Mononuclear cell (primary cell): ENCODE data around the gene APOD. TPM values are rescaled to one million over a fixed set of nuclear protein-coding genes. Genes with fewer than 3 reads are reported as not detected.
"Not testable (repeated sequence)": the region's sequence is repeated elsewhere in the genome, so short reads cannot be mapped to it uniquely, and the experiment has no call there.

Experiments used
- H3K27me3 ChIP-seq: 2 replicates; pipeline ENCODE4 v1.6.0; 2011; ENCODE audit warnings: low read length, control low read depth; ENCODE audit not compliant: insufficient read depth
- H3K4me1 ChIP-seq: 2 replicates; pipeline ENCODE4 v1.5.1; 2011; ENCODE audit warnings: mild to moderate bottlenecking, low read length, control low read depth; ENCODE audit not compliant: insufficient read depth
- H3K4me3 ChIP-seq: 2 replicates; pipeline ENCODE4 v1.5.1; 2011; ENCODE audit warnings: mild to moderate bottlenecking, low read length, moderate library complexity
- H3K9me3 ChIP-seq: 2 replicates; pipeline ENCODE4 v1.5.1; 2011; ENCODE audit warnings: low read depth, mild to moderate bottlenecking, control low read depth, low read length
- total RNA-seq: library from RNA; depleted of rRNA; stranded (reverse); fragments of >200 nt; gene quantifications from one replicate; pipeline ENCODE4 v1.2.3, GENCODE V29; 2012

The APOD gene
- total RNA-seq, 1 donor: not detected

GRCh38 chr3:195599926-195600325, 16.2 kb upstream of the APOD start:
- not testable (repeated sequence) for H3K4me1 ChIP-seq, H3K9me3 ChIP-seq, H3K27me3 ChIP-seq, H3K4me3 ChIP-seq

GRCh38 chr3:195599516-195599915, 15.8 kb upstream of the APOD start:
- H3K9me3 ChIP-seq, H3K27me3 ChIP-seq, H3K4me1 ChIP-seq, H3K4me3 ChIP-seq: not testable (repeated sequence)

GRCh38 chr3:195597848-195598247, 14.1 kb upstream of the APOD start:
- H3K9me3 ChIP-seq: no peaks in the 10 kb centered on the region
- no peak overlapping the region for H3K4me3 ChIP-seq
- H3K4me1 ChIP-seq: no peaks in the 10 kb centered on the region
- H3K27me3 ChIP-seq: no peaks in the 10 kb centered on the region

DNA sequence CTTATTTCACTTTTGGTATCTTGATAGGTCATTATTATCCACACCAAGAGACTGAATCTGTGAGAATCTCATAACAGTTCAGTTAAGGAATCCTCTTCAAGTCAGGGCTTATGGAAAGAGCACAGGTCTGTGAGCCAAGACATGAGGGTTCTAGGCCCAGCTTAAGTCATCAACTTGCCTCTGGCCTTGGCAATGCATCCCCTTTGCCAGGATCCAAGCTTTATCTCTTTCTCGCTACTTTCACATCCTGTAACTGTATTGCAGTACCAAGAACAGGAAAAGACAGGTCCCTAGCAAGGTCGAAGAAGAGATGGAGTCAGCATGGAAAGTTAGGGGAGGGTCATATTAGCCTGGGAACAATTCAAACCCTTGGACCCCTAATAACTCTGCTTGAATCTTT, 13.5 kb upstream of the APOD start:
- Histone ChIP-seq H3K4me3 (no peak overlapping the region), H3K4me1 (no peaks in the 10 kb centered on the region), H3K9me3 (no peaks in the 10 kb centered on the region), H3K27me3 (no peaks in the 10 kb centered on the region)

DNA sequence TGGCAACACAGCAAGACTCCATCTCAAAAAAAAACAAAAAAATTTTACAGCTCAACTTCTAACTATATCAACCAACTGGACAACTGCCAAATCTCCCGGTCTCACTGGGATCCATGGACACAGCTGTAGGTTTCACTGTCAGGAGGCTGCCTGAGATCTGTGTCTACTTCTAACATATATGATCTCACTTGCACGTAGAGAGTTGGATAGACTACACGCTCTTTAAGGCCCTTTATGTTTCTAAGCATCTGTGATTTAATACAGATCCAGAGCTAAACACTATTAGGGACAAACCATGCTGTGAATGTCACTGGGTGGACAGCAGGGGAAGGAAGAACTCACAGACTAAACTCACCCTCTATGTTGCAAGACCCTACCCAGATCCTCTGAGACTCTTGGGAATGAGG, 13.0 kb upstream of the APOD start:
- no peaks in the 10 kb centered on the region for H3K4me1 ChIP-seq
- H3K27me3 ChIP-seq: no peaks in the 10 kb centered on the region
- no peak overlapping the region for H3K4me3 ChIP-seq
- H3K9me3 ChIP-seq: no peaks in the 10 kb centered on the region

- no peaks in the 10 kb centered on the region for H3K9me3 ChIP-seq
Measured at GRCh38 chr3:195595785-195596531, 12.2 kb upstream of the APOD start.

DNA sequence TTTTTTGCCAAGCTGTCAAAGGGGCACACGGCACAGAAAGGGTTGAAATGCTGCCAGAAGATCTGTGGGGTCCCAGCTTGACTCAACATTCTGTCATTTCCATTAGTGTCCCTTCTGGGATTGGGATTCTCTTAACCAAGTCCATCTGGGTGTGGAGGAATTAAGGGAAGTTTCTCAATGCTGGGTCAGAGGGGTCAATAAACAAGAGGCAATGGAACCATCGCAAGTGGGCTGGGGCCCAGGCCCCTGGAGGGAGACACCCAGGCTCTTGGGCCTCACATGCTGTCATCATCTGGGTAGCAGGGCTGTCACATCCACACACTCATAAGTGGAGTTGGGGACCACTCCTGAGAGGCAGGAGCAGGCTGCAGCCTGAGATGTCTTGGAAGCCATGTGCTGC, 8.1 kb upstream of the APOD start:
- Histone ChIP-seq H3K9me3 (no peaks in the 10 kb centered on the region), H3K27me3 (peaks cover 9% of the 10 kb centered on the region), H3K4me1 (peaks cover 6% of the 10 kb centered on the region), H3K4me3 (no peak overlapping the region)

More at GRCh38 chr3:195595785-195596531, 12.2 kb upstream of the APOD start:
- H3K27me3 ChIP-seq: no peaks in the 10 kb centered on the region
- no peak overlapping the region for H3K4me3 ChIP-seq
- H3K4me1 ChIP-seq: no peaks in the 10 kb centered on the region

DNA sequence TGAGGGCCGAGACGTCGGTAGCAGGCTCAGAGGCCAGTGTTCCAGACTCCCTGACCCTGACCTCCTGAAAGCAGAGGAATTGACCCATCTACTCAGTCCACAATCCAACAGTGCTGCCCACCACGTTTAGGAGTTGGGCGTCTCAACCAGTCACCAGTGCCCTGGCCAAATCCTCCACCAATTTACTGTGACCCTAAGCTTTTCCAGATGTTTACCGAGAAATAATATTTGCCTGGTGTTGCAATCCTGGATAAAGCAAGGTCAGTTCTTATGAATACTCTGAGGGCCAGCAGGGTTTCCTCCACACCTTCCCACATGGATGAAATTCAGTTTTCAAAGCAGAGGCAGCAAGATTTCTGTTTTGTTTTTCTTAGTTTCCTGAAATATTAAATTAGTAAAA, 7.5 kb upstream of the APOD start:
- H3K9me3 ChIP-seq: no peaks in the 10 kb centered on the region
- peaks cover 9% of the 10 kb centered on the region for H3K27me3 ChIP-seq
- no peak overlapping the region for H3K4me3 ChIP-seq
- H3K4me1 ChIP-seq: peaks cover 12% of the 10 kb centered on the region

DNA sequence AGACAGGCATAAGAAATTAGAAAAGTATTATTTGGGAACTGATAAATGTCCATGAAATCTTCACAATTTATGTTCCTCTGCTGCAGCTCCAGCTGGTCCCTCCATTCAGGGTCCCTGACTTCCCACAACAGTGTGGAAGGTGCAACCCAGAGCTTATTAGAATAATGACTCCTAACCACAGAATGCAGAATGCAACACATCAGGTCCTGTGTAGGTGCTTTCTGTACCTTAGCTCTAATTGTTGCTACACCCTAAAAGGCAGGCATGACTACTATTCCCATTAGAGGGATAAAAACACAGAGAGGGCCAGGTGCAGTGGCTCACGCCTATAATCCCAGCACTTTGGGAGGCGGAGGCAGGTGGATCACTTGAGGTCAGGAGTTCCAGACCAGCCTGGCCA, 6.6 kb upstream of the APOD start:
- H3K4me3 ChIP-seq, H3K9me3 ChIP-seq: not testable (repeated sequence)
- Histone ChIP-seq H3K4me1 (peaks cover 14% of the 10 kb centered on the region), H3K27me3 (peaks cover 11% of the 10 kb centered on the region)

DNA sequence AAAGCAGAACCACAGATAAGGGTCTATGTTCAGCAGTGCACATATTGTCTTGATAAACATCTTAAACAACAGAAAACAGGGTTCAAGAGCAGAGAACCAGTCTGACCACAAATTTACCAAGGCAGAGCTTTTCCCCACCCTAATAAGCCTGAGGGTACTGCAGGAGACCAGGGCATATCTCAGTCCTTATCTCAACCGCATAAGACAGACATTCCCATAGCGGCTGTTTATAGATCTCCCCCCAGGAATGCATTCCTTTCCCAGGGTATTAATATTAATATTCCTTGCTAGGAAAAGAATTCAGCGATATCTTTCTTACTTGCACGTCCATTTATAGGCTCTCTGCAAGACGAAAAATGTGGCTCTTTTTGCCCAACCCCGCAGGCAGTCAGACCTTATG, 6.1 kb upstream of the APOD start:
- peaks cover 14% of the 10 kb centered on the region for H3K4me1 ChIP-seq
- H3K27me3 ChIP-seq: peaks cover 15% of the 10 kb centered on the region
- not testable (repeated sequence) for H3K9me3 ChIP-seq, H3K4me3 ChIP-seq

DNA sequence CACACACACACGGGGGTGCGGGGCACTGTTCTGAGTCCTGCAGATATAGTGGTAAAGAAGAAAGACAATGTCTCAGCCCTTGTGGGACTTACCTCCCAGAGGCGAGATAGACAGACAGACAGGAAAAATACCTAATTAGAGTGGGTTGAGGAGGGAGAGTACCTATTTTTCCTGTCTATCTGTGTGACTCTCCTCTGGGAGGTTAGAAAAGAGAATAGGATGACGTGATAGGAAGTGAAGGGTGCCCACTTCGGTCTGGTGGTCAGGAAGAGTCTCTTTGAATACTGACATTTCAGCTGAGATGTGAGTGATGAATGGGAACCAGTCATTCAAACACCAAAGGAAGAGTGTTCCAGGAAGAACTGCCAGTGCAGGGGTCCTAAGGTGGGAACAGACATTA, 4.1 kb upstream of the APOD start:
- H3K27me3 ChIP-seq: peaks cover 18% of the 10 kb centered on the region
- no peaks in the 10 kb centered on the region for H3K9me3 ChIP-seq
- peaks cover 14% of the 10 kb centered on the region for H3K4me1 ChIP-seq
- no peak overlapping the region for H3K4me3 ChIP-seq

GRCh38 chr3:195587406-195587805, 3.7 kb upstream of the APOD start:
- H3K27me3 ChIP-seq: peaks cover 18% of the 10 kb centered on the region
- no peak overlapping the region for H3K4me3 ChIP-seq
- no peaks in the 10 kb centered on the region for H3K9me3 ChIP-seq
- peaks cover 14% of the 10 kb centered on the region for H3K4me1 ChIP-seq

GRCh38 chr3:195584543-195584870, 767 bp upstream of the APOD start:
- peaks cover 18% of the 10 kb centered on the region for H3K27me3 ChIP-seq
- no peak overlapping the region for H3K4me3 ChIP-seq
- H3K4me1 ChIP-seq: peaks cover 14% of the 10 kb centered on the region
- H3K9me3 ChIP-seq: no peaks in the 10 kb centered on the region

GRCh38 chr3:195582947-195583346, 793 bp downstream of the APOD start:
- H3K9me3 ChIP-seq: no peaks in the 10 kb centered on the region
- H3K27me3 ChIP-seq: peaks cover 9% of the 10 kb centered on the region
- H3K4me3 ChIP-seq: no peak overlapping the region
- peaks cover 14% of the 10 kb centered on the region for H3K4me1 ChIP-seq

DNA sequence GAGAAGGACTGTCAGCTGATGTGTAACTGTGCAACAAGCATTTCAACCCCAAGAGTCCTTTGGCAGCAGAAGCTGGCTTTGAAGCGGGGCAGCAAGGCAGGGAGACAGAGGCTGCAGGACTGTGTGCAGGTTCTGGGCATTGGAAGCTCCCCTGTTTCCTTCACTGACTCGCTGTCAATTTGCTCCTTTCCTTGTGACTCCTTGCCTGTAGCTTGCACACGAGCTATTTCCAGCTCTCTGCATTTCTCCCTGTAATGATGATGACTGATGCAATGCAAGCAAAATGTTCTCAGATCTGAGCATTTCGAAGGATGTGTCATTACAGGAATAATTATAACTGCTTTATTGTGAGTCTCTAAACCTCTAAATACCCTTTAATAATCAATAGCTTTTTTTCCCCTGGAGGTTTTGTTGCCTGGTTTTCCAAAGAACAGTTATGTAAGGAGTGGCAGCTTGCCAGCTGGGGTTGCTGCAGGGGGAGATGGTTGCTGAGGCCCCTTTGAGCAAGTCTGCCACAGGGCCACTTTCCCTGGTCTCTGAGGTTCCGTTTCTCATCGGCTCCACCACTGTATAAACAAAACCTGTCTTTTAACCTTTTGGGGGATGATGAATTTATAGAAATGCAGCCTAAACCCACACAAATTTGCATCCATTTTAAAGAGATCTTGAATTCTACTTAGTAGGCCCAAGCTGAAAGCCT, 2.8 kb downstream of the APOD start:
- Histone ChIP-seq H3K27me3 (peaks cover 9% of the 10 kb centered on the region), H3K4me3 (no peak overlapping the region), H3K4me1 (no peaks in the 10 kb centered on the region), H3K9me3 (no peaks in the 10 kb centered on the region)

DNA sequence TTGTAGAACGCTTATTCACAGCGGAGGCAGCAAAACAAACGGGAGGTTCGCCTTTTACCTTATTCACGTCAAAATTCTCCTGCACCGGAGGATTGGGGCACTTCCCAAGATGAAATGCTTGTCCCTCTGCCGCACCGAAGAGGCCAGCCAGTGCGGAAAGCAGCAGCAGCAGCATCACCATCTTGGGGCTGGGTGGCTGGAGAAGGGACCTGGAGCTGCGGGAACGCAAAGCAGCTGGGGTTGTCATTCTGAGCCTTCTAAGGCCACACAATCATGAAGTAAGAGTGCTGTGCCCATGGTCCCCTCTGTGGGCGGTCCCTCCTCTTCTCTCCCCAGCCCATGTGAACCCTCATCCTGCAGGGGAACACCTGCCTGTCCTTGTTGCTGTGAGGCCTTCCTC, 4.5 kb downstream of the APOD start:
- H3K27me3 ChIP-seq: peaks cover under 1% of the 10 kb centered on the region
- H3K4me1 ChIP-seq: no peaks in the 10 kb centered on the region
- H3K4me3 ChIP-seq: no peak overlapping the region
- H3K9me3 ChIP-seq: no peaks in the 10 kb centered on the region
